Calu3 (cell line): ENCODE data around the gene MEOX2. TPM values are rescaled to one million over a fixed set of nuclear protein-coding genes. Genes with fewer than 3 reads are reported as not detected.

ENCODE experiments used
- BruUV-seq: library from RNA; stranded (reverse); fragments of 400-500 nt; replicated peaks from 2 replicates; lab custom pipeline; 2021; lab: Mats Ljungman, UMichigan
- CTCF ChIA-PET: fragments of 300-600 bp; sonication (Branson Sonifier 250); formaldehyde crosslinking; loops from one replicate; lab custom pipeline; 2022; ENCODE audit warnings: antibody characterized with exemption; lab: Charles Lee
- DNase-seq: peaks from one replicate; pipeline ENCODE4 v3.0.0; 2022
- H3K27ac Mint-ChIP-seq: one replicate; pipeline ENCODE4 v1.8.0; 2022; ENCODE audit warnings: mixed read lengths; ENCODE audit not compliant: unreplicated experiment
- H3K27me3 Mint-ChIP-seq: one replicate; pipeline ENCODE4 v1.8.0; 2022; ENCODE audit warnings: mixed read lengths; ENCODE audit not compliant: unreplicated experiment
- H3K36me3 Mint-ChIP-seq: one replicate; pipeline ENCODE4 v1.8.0; 2022; ENCODE audit warnings: mild to moderate bottlenecking, moderate library complexity, mixed read lengths; ENCODE audit not compliant: insufficient read depth, unreplicated experiment
- H3K4me1 Mint-ChIP-seq: one replicate; pipeline ENCODE4 v1.8.0; 2022; ENCODE audit warnings: mild to moderate bottlenecking, low read depth, mixed read lengths; ENCODE audit not compliant: unreplicated experiment
- H3K4me3 Mint-ChIP-seq: one replicate; pipeline ENCODE4 v1.8.0; 2022; ENCODE audit warnings: mild to moderate bottlenecking, low read depth, moderate library complexity, mixed read lengths; ENCODE audit not compliant: unreplicated experiment
- H3K9me3 Mint-ChIP-seq: one replicate; pipeline ENCODE4 v1.8.0; 2022; ENCODE audit warnings: low read depth, mixed read lengths; ENCODE audit not compliant: unreplicated experiment
- CTCF ChIP-seq: fragments of 200-600 bp; IDR thresholded peaks from one replicate; pipeline ENCODE4 v1.8.0; 2022; ENCODE audit warnings: antibody characterized with exemption; ENCODE audit not compliant: unreplicated experiment
- intact Hi-C: fragments of 100-400 bp; cut with micrococcal nuclease; formaldehyde crosslinking; loops from one replicate; pipeline ENCODE4 v1.10.0; 2022; ENCODE audit not compliant: unreplicated experiment
- total RNA-seq: library from RNA; stranded (reverse); gene quantifications from 2 replicates; pipeline ENCODE4 v1.2.3, GENCODE V29; 2022

MEOX2 gene
- total RNA-seq, 1 experiment from 2014 or later: 12.6 TPM

GRCh38 chr7:15680446-15680845 lies 6.0 kb downstream of the MEOX2 start:
- CTCF ChIA-PET: no interaction called here
- Mint-ChIP-seq H3K27ac (peak overlapping the region; percentile 75), H3K4me1 (peaks cover 10% of the 10 kb centered on the region), H3K4me3 (peak overlapping the region; percentile 47), H3K36me3 (peaks cover 27% of the 10 kb centered on the region), H3K9me3 (no peaks in the 10 kb centered on the region), H3K27me3 (peaks cover 12% of the 10 kb centered on the region)
- TF ChIP-seq CTCF: no peak
- DNase-seq: no peak
- intact Hi-C loops: loop anchor here (2.0 to 10.0 kb wide), 2 partner anchors 122 to 384 kb away; no protein-coding TSS in a partner anchor
- BruUV-seq: no TSS peak

GRCh38 chr7:15679306-15679705 lies 7.2 kb downstream of the MEOX2 start:
- no peak for TF ChIP-seq CTCF
- no TSS peak for BruUV-seq
- intact Hi-C loops: no loop called here
- Mint-ChIP-seq H3K36me3 (peaks cover 15% of the 10 kb centered on the region), H3K27ac (peak overlapping the region; percentile 6), H3K9me3 (no peaks in the 10 kb centered on the region), H3K4me3 (peak overlapping the region; percentile 1), H3K4me1 (peaks cover 7% of the 10 kb centered on the region), H3K27me3 (peaks cover under 1% of the 10 kb centered on the region)
- no peak for DNase-seq
- CTCF ChIA-PET: interaction anchor here (1.1 to 2.0 kb wide), 6 partner anchors 9 to 121 kb away, joined by 3 to 8 read pairs (median 4); partner anchors contain the start of gene AGMO

GRCh38 chr7:15678653-15679052 lies 7.8 kb downstream of the MEOX2 start:
- no peak for DNase-seq
- no peak overlapping the region for H3K27ac Mint-ChIP-seq
- BruUV-seq: no TSS peak
- TF ChIP-seq CTCF: no peak
- H3K4me3 Mint-ChIP-seq: peak overlapping the region; percentile 1
- peaks cover 11% of the 10 kb centered on the region for H3K36me3 Mint-ChIP-seq
- CTCF ChIA-PET: interaction anchor here (1.3 to 2.0 kb wide), 5 partner anchors 10 to 120 kb away, joined by 3 to 8 read pairs (median 4); partner anchors contain the start of gene AGMO
- H3K27me3 Mint-ChIP-seq: no peaks in the 10 kb centered on the region
- no peaks in the 10 kb centered on the region for H3K9me3 Mint-ChIP-seq
- H3K4me1 Mint-ChIP-seq: peaks cover 13% of the 10 kb centered on the region
- intact Hi-C loops: loop anchor here (1.0 kb wide), 1 partner anchor 8 kb away; no protein-coding TSS in a partner anchor

GRCh38 chr7:15675379-15675778 lies 11.1 kb downstream of the MEOX2 start:
- Mint-ChIP-seq H3K36me3 (peaks cover 12% of the 10 kb centered on the region), H3K9me3 (no peaks in the 10 kb centered on the region), H3K4me3 (no peak overlapping the region), H3K27ac (no peak overlapping the region), H3K27me3 (no peaks in the 10 kb centered on the region), H3K4me1 (peaks cover 21% of the 10 kb centered on the region)
- intact Hi-C loops: no loop called here
- DNase-seq: no peak
- CTCF ChIA-PET: interaction anchor here (0.6 to 0.9 kb wide), 3 partner anchors 11 to 117 kb away, joined by 3 to 4 read pairs (median 3); no protein-coding TSS in a partner anchor
- no TSS peak for BruUV-seq
- TF ChIP-seq CTCF: no peak
